ENCODE results near the gene CDKN2B-AS1.

DNA sequence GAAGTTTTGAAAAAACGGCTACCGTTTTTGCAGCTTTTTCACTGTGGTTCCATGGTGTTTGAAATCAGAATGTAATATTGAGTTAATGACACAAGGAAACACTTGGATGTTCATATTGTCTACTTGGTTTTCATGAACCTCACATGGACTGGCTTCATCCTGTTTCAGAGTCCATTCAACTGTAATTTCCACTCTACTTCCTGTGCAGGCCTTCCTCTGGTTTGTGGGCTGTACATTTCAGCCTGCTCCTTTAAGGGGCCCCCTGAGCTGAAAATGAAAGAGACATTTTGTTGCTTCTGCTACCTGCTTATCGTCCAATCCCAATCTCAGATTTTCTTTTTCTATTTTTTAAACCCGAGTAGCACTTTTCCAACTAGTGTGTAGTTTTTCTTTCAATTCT lies 56.3 kb downstream of the CDKN2B-AS1 start:
- TF ChIP-seq, protein P1, sequence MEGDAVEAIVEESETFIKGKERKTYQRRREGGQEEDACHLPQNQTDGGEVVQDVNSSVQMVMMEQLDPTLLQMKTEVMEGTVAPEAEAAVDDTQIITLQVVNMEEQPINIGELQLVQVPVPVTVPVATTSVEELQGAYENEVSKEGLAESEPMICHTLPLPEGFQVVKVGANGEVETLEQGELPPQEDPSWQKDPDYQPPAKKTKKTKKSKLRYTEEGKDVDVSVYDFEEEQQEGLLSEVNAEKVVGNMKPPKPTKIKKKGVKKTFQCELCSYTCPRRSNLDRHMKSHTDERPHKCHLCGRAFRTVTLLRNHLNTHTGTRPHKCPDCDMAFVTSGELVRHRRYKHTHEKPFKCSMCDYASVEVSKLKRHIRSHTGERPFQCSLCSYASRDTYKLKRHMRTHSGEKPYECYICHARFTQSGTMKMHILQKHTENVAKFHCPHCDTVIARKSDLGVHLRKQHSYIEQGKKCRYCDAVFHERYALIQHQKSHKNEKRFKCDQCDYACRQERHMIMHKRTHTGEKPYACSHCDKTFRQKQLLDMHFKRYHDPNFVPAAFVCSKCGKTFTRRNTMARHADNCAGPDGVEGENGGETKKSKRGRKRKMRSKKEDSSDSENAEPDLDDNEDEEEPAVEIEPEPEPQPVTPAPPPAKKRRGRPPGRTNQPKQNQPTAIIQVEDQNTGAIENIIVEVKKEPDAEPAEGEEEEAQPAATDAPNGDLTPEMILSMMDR (IDR thresholded peaks at IDR 0.05; ENCODE audit: insufficient read depth, low read length, poor library complexity, severe bottlenecking), result no peak
- no peak for TF ChIP-seq EZH2phosphoT487 (conservative IDR thresholded peaks at IDR 0.05; ENCODE audit: low read length)

All from SU-DHL-6 (cell line).